Measurements from ENCODE around the gene CACFD1. TPM values are rescaled to one million over a fixed set of nuclear protein-coding genes. Genes with fewer than 3 reads are reported as not detected.

CACFD1 gene
- total RNA-seq, 1 donor from 2014 or later = 0.75 TPM

GRCh38 chr9:133495327-133496293 lies 35.8 kb downstream of the CACFD1 start:
- intact Hi-C loops (cut with micrococcal nuclease) = no loop called here

- intact Hi-C loops (cut with micrococcal nuclease) = no loop called here
Measured at GRCh38 chr9:133496861-133497842, 37.4 kb downstream of the CACFD1 start.

- intact Hi-C loops (cut with micrococcal nuclease) = no loop called here
Measured at GRCh38 chr9:133499132-133499891, 39.5 kb downstream of the CACFD1 start.

GRCh38 chr9:133499892-133500270 lies 40.1 kb downstream of the CACFD1 start:
- intact Hi-C loops (cut with micrococcal nuclease) = no loop called here

- intact Hi-C loops (cut with micrococcal nuclease) = no loop called here
Measured at GRCh38 chr9:133502112-133502511, 42.3 kb downstream of the CACFD1 start.

GRCh38 chr9:133505186-133505830 lies 45.5 kb downstream of the CACFD1 start:
- intact Hi-C loops (cut with micrococcal nuclease) = no loop called here

- intact Hi-C loops (cut with micrococcal nuclease) = no loop called here
Measured at GRCh38 chr9:133505901-133506652, 46.3 kb downstream of the CACFD1 start.

- intact Hi-C loops (cut with micrococcal nuclease) = no loop called here
Measured at GRCh38 chr9:133506653-133507038, 46.9 kb downstream of the CACFD1 start.

- intact Hi-C loops (cut with micrococcal nuclease) = no loop called here
Measured at GRCh38 chr9:133507246-133507965, 47.6 kb downstream of the CACFD1 start.

GRCh38 chr9:133508046-133508445 lies 48.3 kb downstream of the CACFD1 start:
- intact Hi-C loops (cut with micrococcal nuclease) = no loop called here

- intact Hi-C loops (cut with micrococcal nuclease) = loop anchor here (1.0 kb wide), 1 partner anchor 23 kb away; no protein-coding TSS in a partner anchor
Measured at GRCh38 chr9:133509179-133510083, 49.7 kb downstream of the CACFD1 start.

- intact Hi-C loops (cut with micrococcal nuclease) = no loop called here
Measured at GRCh38 chr9:133510926-133511505, 51.2 kb downstream of the CACFD1 start.

GRCh38 chr9:133511607-133512006 lies 51.8 kb downstream of the CACFD1 start:
- intact Hi-C loops (cut with micrococcal nuclease) = no loop called here

GRCh38 chr9:133512253-133513213 lies 52.8 kb downstream of the CACFD1 start:
- intact Hi-C loops (cut with micrococcal nuclease) = no loop called here

- intact Hi-C loops (cut with micrococcal nuclease) = no loop called here
Measured at GRCh38 chr9:133513214-133514100, 53.7 kb downstream of the CACFD1 start.
